Aorta (tissue), 5 donors: ENCODE results near the gene SMIM45.

Experiments used
- ATAC-seq: fragments of 200-7000 bp; cut with Tn5 transposase; one replicate; pipeline ENCODE4 v1.9.1; 2022; ENCODE audit warnings: moderate library complexity; ENCODE audit not compliant: low FRiP score
- DNase-seq, 2 donors: peaks; one replicate each; pipeline ENCODE4 v3.0.0-alpha.2; 2020
- H3K27ac ChIP-seq, 2 donors: one replicate each; pipeline ENCODE4 v1.5.1; 2013; ENCODE audit warnings: low read length in 2 of 2, mild to moderate bottlenecking in 2 of 2, moderate library complexity in 2 of 2, control low read depth in 1 of 2, inconsistent platforms in 1 of 2, low read depth in 1 of 2
- H3K27me3 ChIP-seq, 2 donors: one replicate each; pipeline ENCODE4 v1.6.1; 2013; ENCODE audit warnings: control low read depth in 1 of 2, low read length in 1 of 2, mild to moderate bottlenecking in 1 of 2, moderate library complexity in 1 of 2; ENCODE audit not compliant: insufficient read depth in 2 of 2, control insufficient read depth in 1 of 2
- H3K36me3 ChIP-seq, 2 donors: one replicate each; pipeline ENCODE4 v1.6.1; 2013; ENCODE audit warnings: control low read depth in 1 of 2, low read length in 1 of 2, mild to moderate bottlenecking in 1 of 2; ENCODE audit not compliant: insufficient read depth in 2 of 2, control insufficient read depth in 1 of 2
- H3K4me1 ChIP-seq, 2 donors: one replicate each; pipeline ENCODE4 v1.6.1; 2013; ENCODE audit warnings: low read length in 2 of 2, control low read depth in 1 of 2, mild to moderate bottlenecking in 1 of 2, moderate library complexity in 1 of 2; ENCODE audit not compliant: insufficient read depth in 2 of 2, control insufficient read depth in 1 of 2
- H3K4me3 ChIP-seq, 2 donors: one replicate each; pipeline ENCODE4 v1.5.1; 2013; ENCODE audit warnings: low read length in 2 of 2, control low read depth in 1 of 2, mild to moderate bottlenecking in 1 of 2
- H3K9me3 ChIP-seq: one replicate; pipeline ENCODE4 v1.6.1; 2013; ENCODE audit warnings: mild to moderate bottlenecking, low read length; ENCODE audit not compliant: control insufficient read depth
- WGBS, 2 donors: extraction: QIAGEN DNeasy Blood & Tissue Kit; methylation state at CpG; one replicate each; pipeline ENCODE4 v1.1.7; 2013; 5-methylcytosine and 5-hydroxymethylcytosine counted together
- intact Hi-C, 2 donors: fragments of 100-400 bp; cut with DNase I; formaldehyde crosslinking; loops; one replicate each; pipeline versions ENCODE4 v1.14.2 to v1.15.0; 2022
- donor health status: healthy with polysubstance abuse.
- donor health status: Bipolar disorder and iron deficiency.
- donor health status: DM: no; HTN: no; CAD: no.
- donor health status: DM: no; HTN: no; CAD: no.
- donor health status: DM: yes; HTN: yes; CAD: no.

SMIM45 gene

GRCh38 chr22:41915035-41915785 is 36.7 kb upstream of the SMIM45 start, which contains the start of gene SHISA8:
TSS of gene SHISA8 (minus strand) at chr22:41915074. CDS start at chr22:41914667, 407 bp downstream.
- no peaks in the 10 kb centered on the region for H3K4me1 ChIP-seq
- intact Hi-C loops, result no loop called here
- peaks cover 0 to 1% of the 10 kb centered on the region in 2 donors for H3K27me3 ChIP-seq
- ATAC-seq (no peak), DNase-seq (peak in 1 of 2 donors; percentile 87)
- 6 to 9% methylated on average over 52 to 63 of the region's 63 CpGs for WGBS, 2 donors
- H3K36me3 ChIP-seq, result no peaks in the 10 kb centered on the region
- H3K27ac ChIP-seq, result no peak within 1 kb of the TSS
- H3K9me3 ChIP-seq, result no peaks in the 10 kb centered on the region
- H3K4me3 ChIP-seq, result peak within 1 kb of the TSS in 1 of 2 donors; percentile 9

GRCh38 chr22:41915786-41916493 is 36.0 kb upstream of the SMIM45 start:
- Histone ChIP-seq H3K36me3 (no peaks in the 10 kb centered on the region), H3K27ac (no peak overlapping the region), H3K4me1 (no peaks in the 10 kb centered on the region), H3K4me3 (no peak overlapping the region), H3K9me3 (no peaks in the 10 kb centered on the region), H3K27me3 (peaks cover 0 to 1% of the 10 kb centered on the region in 2 donors)
- WGBS, 2 donors, result 65 to 66% methylated on average over 11 of the region's 11 CpGs
- no peak for DNase-seq
- no peak for ATAC-seq
- intact Hi-C loops, result no loop called here

- H3K27me3 ChIP-seq, result peaks cover 0 to 1% of the 10 kb centered on the region in 2 donors
- intact Hi-C loops, result no loop called here
- no peak for DNase-seq
- WGBS, 2 donors, result 69% methylated on average over 10 of the region's 10 CpGs
- no peaks in the 10 kb centered on the region for H3K4me1 ChIP-seq
- H3K27ac ChIP-seq, result no peak overlapping the region
- no peak overlapping the region for H3K4me3 ChIP-seq
- no peak for ATAC-seq
- H3K36me3 ChIP-seq, result no peaks in the 10 kb centered on the region
- no peaks in the 10 kb centered on the region for H3K9me3 ChIP-seq
Measured at GRCh38 chr22:41916745-41917358, 35.1 kb upstream of the SMIM45 start.

- no peak overlapping the region for H3K27ac ChIP-seq
- H3K4me1 ChIP-seq, result no peaks in the 10 kb centered on the region
- peaks cover 0 to 1% of the 10 kb centered on the region in 2 donors for H3K27me3 ChIP-seq
- H3K4me3 ChIP-seq, result no peak overlapping the region
- no peaks in the 10 kb centered on the region for H3K9me3 ChIP-seq
- DNase-seq (no peak), ATAC-seq (no peak)
- no peaks in the 10 kb centered on the region for H3K36me3 ChIP-seq
- intact Hi-C loops, result no loop called here
- 63% methylated on average over 11 of the region's 11 CpGs for WGBS, 2 donors
Measured at GRCh38 chr22:41917375-41917902, 34.5 kb upstream of the SMIM45 start.

GRCh38 chr22:41917903-41918791 is 33.8 kb upstream of the SMIM45 start:
- Histone ChIP-seq H3K36me3 (no peaks in the 10 kb centered on the region), H3K27ac (no peak overlapping the region), H3K4me1 (no peaks in the 10 kb centered on the region), H3K27me3 (peaks cover 0 to 1% of the 10 kb centered on the region in 2 donors), H3K9me3 (no peaks in the 10 kb centered on the region), H3K4me3 (no peak overlapping the region)
- intact Hi-C loops, result no loop called here
- ATAC-seq, result no peak
- 44 to 46% methylated on average over 23 of the region's 23 CpGs for WGBS, 2 donors
- peak; percentile 86 for DNase-seq

- ATAC-seq (peak; percentile 57), DNase-seq (peak; percentile 72 to 87)
- Histone ChIP-seq H3K36me3 (no peaks in the 10 kb centered on the region), H3K4me3 (peak overlapping the region in 1 of 2 donors; percentile 50), H3K27me3 (peaks cover 0 to 1% of the 10 kb centered on the region in 2 donors), H3K9me3 (no peaks in the 10 kb centered on the region), H3K4me1 (no peaks in the 10 kb centered on the region), H3K27ac (no peak overlapping the region)
- intact Hi-C loops, result no loop called here
- 1 to 2% methylated on average over 47 to 62 of the region's 62 CpGs for WGBS, 2 donors
Measured at GRCh38 chr22:41919357-41920224, 32.4 kb upstream of the SMIM45 start.

- no peaks in the 10 kb centered on the region for H3K4me1 ChIP-seq
- no peaks in the 10 kb centered on the region for H3K36me3 ChIP-seq
- H3K27me3 ChIP-seq, result peaks cover 0 to 1% of the 10 kb centered on the region in 2 donors
- no peak overlapping the region for H3K27ac ChIP-seq
- H3K9me3 ChIP-seq, result no peaks in the 10 kb centered on the region
- 48 to 61% methylated on average over 21 of the region's 21 CpGs for WGBS, 2 donors
- H3K4me3 ChIP-seq, result no peak overlapping the region
- intact Hi-C loops, result no loop called here
- DNase-seq (no peak), ATAC-seq (no peak)
Measured at GRCh38 chr22:41920271-41920976, 31.5 kb upstream of the SMIM45 start.
